Adrenal gland (tissue), 12 donors: ENCODE data around the gene CACNA1G. TPM values are rescaled to one million over a fixed set of nuclear protein-coding genes. Genes with fewer than 3 reads are reported as not detected.

Experiments
- DNase-seq, 7 donors: peaks; one replicate each; pipeline ENCODE4 v3.0.0-alpha.2; 2019 to 2020
- H3K27ac ChIP-seq, 5 donors: fragments of 200-600 bp; sonication (generic) in 4 of 5; 1 replicate in 3 of 5; 2 replicates in 2 of 5; pipeline versions ENCODE4 v1.5.1 to v1.8.0; 2016 to 2020; ENCODE audit warnings: mild to moderate bottlenecking in 1 of 5
- H3K27me3 ChIP-seq: fragments of 200-600 bp; 2 replicates; pipeline ENCODE4 v1.8.0; 2021
- H3K36me3 ChIP-seq, 2 donors: fragments of 200-600 bp; replicated peaks in 1 of 2; 1 replicate in 1 of 2; 2 replicates in 1 of 2; pipeline versions ENCODE4 v1.5.1 to v1.8.0; 2018 to 2022
- H3K4me1 ChIP-seq, 2 donors: fragments of 200-600 bp; replicated peaks in 1 of 2; 1 replicate in 1 of 2; 2 replicates in 1 of 2; pipeline versions ENCODE4 v1.5.1 to v1.8.0; 2018 to 2021
- H3K4me3 ChIP-seq, 4 donors: fragments of 200-600 bp; sonication (generic) in 3 of 4; one replicate each; pipeline ENCODE4 v1.5.1; 2016 to 2018
- H3K9me3 ChIP-seq, 3 donors: fragments of 200-600 bp; sonication (generic) in 1 of 3; replicated peaks in 1 of 3; 1 replicate in 2 of 3; 2 replicates in 1 of 3; pipeline versions ENCODE4 v1.5.1 to v1.8.0; 2016 to 2021
- CTCF ChIP-seq, 6 experiments: fragments of 450-650 bp in 4 of 6; fragments of 200-600 bp in 2 of 6; sonication (generic) in 1 of 6; IDR thresholded peaks; 1 replicate in 5 of 6; 2 replicates in 1 of 6; pipeline versions ENCODE4 v1.5.1 to v1.8.0; 2016 to 2021; ENCODE audit warnings: antibody characterized with exemption in 6 of 6, mild to moderate bottlenecking in 2 of 6, moderate library complexity in 1 of 6
- POLR2A ChIP-seq, 2 donors: fragments of 450-650 bp; IDR thresholded peaks; one replicate each; pipeline ENCODE4 v1.6.1; 2017; ENCODE audit warnings: antibody characterized with exemption in 2 of 2, mild to moderate bottlenecking in 2 of 2, moderate library complexity in 1 of 2
- WGBS, 4 donors: extraction: QIAGEN DNeasy Blood & Tissue Kit in 2 of 4; methylation state at CpG; one replicate each; pipeline versions ENCODE4 v1.1.5 to v1.1.7; 2013 to 2017; 5-methylcytosine and 5-hydroxymethylcytosine counted together
- intact Hi-C, 2 donors: fragments of 100-400 bp; cut with DNase I; formaldehyde crosslinking; loops; one replicate each; pipeline versions ENCODE4 v1.14.1 to v1.15.0; 2022 to 2023
- polyA plus RNA-seq, 3 donors: library from polyadenylated mRNA; stranded (reverse); fragments of 200-250 nt in 2 of 3; fragments of 350-450 nt in 1 of 3; fragmentation: Illumina TruSeq in 1 of 3; extraction: RNeasy Lipid Tissue Mini Kit (QIAGEN cat#74804) in 1 of 3; gene quantifications; one replicate each; pipeline ENCODE4 v1.2.3, GENCODE V29; 2013 to 2014
- total RNA-seq, 9 donors: library from RNA; depleted of rRNA in 4 of 9; stranded (reverse); fragments of >200 nt in 4 of 9; fragments of 120-200 nt in 1 of 9; fragmentation: NEBNext Ultra II Directional in 1 of 9; extraction: Animal tissue kit (Norgen Biotek cat#: 25700) in 1 of 9; gene quantifications; one replicate each; pipeline versions ENCODE4 v1.1.0 to v1.2.4, GENCODE V29; 2013 to 2023
- donor health status: healthy with polysubstance abuse.
- donor health status: Bipolar disorder and iron deficiency.
- donor health status: DM: yes; HTN: yes; CAD: no.
- donor health status: DM: no; HTN: no; CAD: no.
- donor health status: DM: no; HTN: no; CAD: no.
- donor health status: DM: yes; HTN: yes; CAD: no.

CACNA1G gene
- total and polyA plus RNA-seq, 12 donors: 0.05 to 2.6 (median 0.14) TPM; not detected in 1

- Histone ChIP-seq H3K36me3 (no peaks in the 10 kb centered on the region), H3K4me3 (no peak overlapping the region), H3K4me1 (peaks cover 36 to 38% of the 10 kb centered on the region in 2 donors), H3K27ac (no peak overlapping the region), H3K9me3 (no peaks in the 10 kb centered on the region), H3K27me3 (no peaks in the 10 kb centered on the region)
- no peak for DNase-seq
- 90 to 96% (median 94%) methylated on average over 9 of the region's 9 CpGs for WGBS, 4 donors
- TF ChIP-seq POLR2A (IDR thresholded peaks at IDR 0.05): no peak
- no peak for TF ChIP-seq CTCF (IDR thresholded peaks at IDR 0.05)
- intact Hi-C loops: loop anchor here (5.0 kb wide), 3 partner anchors 44 to 64 kb away; no protein-coding TSS in a partner anchor
Observed at GRCh38 chr17:50633683-50634082, 73.2 kb downstream of the CACNA1G start.

- H3K36me3 ChIP-seq: no peaks in the 10 kb centered on the region
- TF ChIP-seq CTCF (IDR thresholded peaks at IDR 0.05): no peak
- peak in 1 of 2 donors; percentile 82 for TF ChIP-seq POLR2A (IDR thresholded peaks at IDR 0.05)
- intact Hi-C loops: loop anchor here (5.0 kb wide), 3 partner anchors 43 to 63 kb away; no protein-coding TSS in a partner anchor
- WGBS, 4 donors: 7 to 24% (median 9%) methylated on average over 19 to 48 of the region's 48 CpGs
- peak within 1 kb of the TSS; percentile 32 to 92 (median 50) for H3K4me3 ChIP-seq
- no peaks in the 10 kb centered on the region for H3K27me3 ChIP-seq
- H3K9me3 ChIP-seq: no peaks in the 10 kb centered on the region
- H3K4me1 ChIP-seq: peaks cover 41 to 44% of the 10 kb centered on the region in 2 donors
- peak within 1 kb of the TSS; percentile 41 to 90 (median 82) for H3K27ac ChIP-seq
- peak; percentile 70 to 86 (median 79) for DNase-seq
Observed at GRCh38 chr17:50634224-50634914, 73.9 kb downstream of the CACNA1G start, which contains the start of gene ABCC3. Gene ABCC3, plus strand, starts transcription at chr17:50634881. Its CDS starts 56 bp downstream, at chr17:50634937.

- 1 to 11% (median 4%) methylated on average over 17 to 52 of the region's 52 CpGs for WGBS, 4 donors
- H3K27me3 ChIP-seq: no peaks in the 10 kb centered on the region
- intact Hi-C loops: loop anchor here (5.0 kb wide), 3 partner anchors 42 to 62 kb away; no protein-coding TSS in a partner anchor
Observed at GRCh38 chr17:50634915-50635731, 74.6 kb downstream of the CACNA1G start.

More at GRCh38 chr17:50634915-50635731, 74.6 kb downstream of the CACNA1G start:
- Histone ChIP-seq H3K27ac (peak overlapping the region; percentile 41 to 90 (median 82)), H3K4me1 (peaks cover 49 to 52% of the 10 kb centered on the region in 2 donors), H3K4me3 (peak overlapping the region; percentile 32 to 92 (median 50)), H3K9me3 (no peaks in the 10 kb centered on the region), H3K36me3 (no peaks in the 10 kb centered on the region)
- peak in 1 of 7 donors; percentile 27 for DNase-seq
- TF ChIP-seq CTCF (IDR thresholded peaks at IDR 0.05) (peak in 1 of 6 experiments; percentile 11), POLR2A (IDR thresholded peaks at IDR 0.05) (no peak)
